ENCODE data around the gene ZFHX3. TPM values are rescaled to one million over a fixed set of nuclear protein-coding genes. Genes with fewer than 3 reads are reported as not detected.
A peak's percentile ranks its signal among the peaks of the same experiment; 100 is the strongest.

Gene ZFHX3
- total RNA-seq, 1 donor from 2014 or later, result 68.1 TPM

DNA sequence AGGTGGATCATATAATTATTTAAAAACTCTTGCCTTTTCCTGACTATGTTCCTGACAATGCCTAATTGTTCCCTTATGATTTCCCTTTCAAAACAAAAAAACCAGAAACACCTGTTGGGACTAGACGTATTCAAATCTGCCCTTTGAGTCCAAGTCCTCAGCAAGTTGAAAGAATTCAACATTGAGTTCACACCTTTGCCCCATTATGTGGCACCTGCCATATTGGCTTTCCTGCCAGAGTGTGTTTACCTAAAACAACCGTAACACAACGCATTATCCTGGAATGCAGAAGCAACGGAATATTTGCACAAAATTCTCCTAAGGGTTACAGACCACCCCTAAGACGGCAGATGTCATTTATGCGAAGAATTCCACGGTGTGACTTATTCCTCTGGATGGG lies 105.9 kb downstream of the ZFHX3 start:
- Mint-ChIP-seq H3K4me1 (peaks cover 47% of the 10 kb centered on the region), H3K36me3 (peaks cover 8% of the 10 kb centered on the region), H3K9me3 (no peaks in the 10 kb centered on the region), H3K27me3 (ENCODE audit: low read depth) (no peaks in the 10 kb centered on the region), H3K27ac (no peak overlapping the region), H3K4me3 (no peak overlapping the region)
- no peak for DNase-seq (ENCODE audit: low spot score in 2 of 2, unreplicated experiment in 2 of 2)
- TF ChIP-seq, protein P1, sequence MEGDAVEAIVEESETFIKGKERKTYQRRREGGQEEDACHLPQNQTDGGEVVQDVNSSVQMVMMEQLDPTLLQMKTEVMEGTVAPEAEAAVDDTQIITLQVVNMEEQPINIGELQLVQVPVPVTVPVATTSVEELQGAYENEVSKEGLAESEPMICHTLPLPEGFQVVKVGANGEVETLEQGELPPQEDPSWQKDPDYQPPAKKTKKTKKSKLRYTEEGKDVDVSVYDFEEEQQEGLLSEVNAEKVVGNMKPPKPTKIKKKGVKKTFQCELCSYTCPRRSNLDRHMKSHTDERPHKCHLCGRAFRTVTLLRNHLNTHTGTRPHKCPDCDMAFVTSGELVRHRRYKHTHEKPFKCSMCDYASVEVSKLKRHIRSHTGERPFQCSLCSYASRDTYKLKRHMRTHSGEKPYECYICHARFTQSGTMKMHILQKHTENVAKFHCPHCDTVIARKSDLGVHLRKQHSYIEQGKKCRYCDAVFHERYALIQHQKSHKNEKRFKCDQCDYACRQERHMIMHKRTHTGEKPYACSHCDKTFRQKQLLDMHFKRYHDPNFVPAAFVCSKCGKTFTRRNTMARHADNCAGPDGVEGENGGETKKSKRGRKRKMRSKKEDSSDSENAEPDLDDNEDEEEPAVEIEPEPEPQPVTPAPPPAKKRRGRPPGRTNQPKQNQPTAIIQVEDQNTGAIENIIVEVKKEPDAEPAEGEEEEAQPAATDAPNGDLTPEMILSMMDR (IDR thresholded peaks at IDR 0.05; ENCODE audit: unreplicated experiment), result no peak

DNA sequence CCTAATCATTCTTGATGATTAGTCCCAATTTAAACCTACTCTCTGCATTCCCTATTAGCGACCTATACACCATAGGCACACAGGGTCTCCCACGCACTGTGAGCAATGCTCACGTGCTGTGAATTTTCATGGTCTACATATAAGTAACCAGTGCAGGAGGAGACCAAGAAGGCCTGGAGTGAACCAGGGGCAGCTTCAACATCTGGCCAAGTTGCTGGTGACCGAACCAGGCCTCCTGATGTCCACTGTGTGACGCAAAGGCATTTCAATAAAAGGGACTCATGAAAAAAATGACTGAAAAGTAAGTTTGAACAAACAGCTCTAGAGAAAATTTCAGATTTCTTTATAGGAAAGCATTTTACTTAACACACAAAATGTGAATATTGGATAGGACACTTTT lies 107.0 kb downstream of the ZFHX3 start:
- TF ChIP-seq, protein P1 (IDR thresholded peaks at IDR 0.05; ENCODE audit: unreplicated experiment), result no peak
- Mint-ChIP-seq H3K4me3 (no peak overlapping the region), H3K4me1 (peaks cover 45% of the 10 kb centered on the region), H3K27ac (no peak overlapping the region), H3K36me3 (peaks cover 15% of the 10 kb centered on the region), H3K9me3 (no peaks in the 10 kb centered on the region), H3K27me3 (ENCODE audit: low read depth) (no peaks in the 10 kb centered on the region)
- no peak for DNase-seq (ENCODE audit: low spot score in 2 of 2, unreplicated experiment in 2 of 2)

DNA sequence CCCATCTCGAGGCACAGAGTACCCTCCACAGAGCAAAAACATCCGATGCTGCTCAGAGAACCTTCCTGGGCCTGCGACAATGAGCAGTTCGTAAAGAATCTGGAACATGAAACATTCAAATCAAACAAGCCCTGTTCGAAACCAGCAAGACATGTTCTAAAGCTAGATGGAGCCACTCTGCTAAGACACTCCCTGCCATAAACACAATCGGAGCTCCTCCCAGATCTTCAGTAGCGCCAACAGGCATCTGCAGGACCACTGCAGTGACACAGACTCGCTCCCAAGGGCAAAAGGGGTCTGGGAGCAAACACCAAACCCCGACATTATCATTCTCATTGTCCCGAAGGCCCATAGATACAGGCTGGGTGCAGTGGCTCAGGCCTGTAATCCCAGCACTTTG lies 108.7 kb downstream of the ZFHX3 start:
- Mint-ChIP-seq H3K4me1 (peaks cover 40% of the 10 kb centered on the region), H3K4me3 (no peak overlapping the region), H3K36me3 (peaks cover 17% of the 10 kb centered on the region), H3K9me3 (no peaks in the 10 kb centered on the region), H3K27ac (peak overlapping the region; percentile 18), H3K27me3 (ENCODE audit: low read depth) (no peaks in the 10 kb centered on the region)
- DNase-seq (ENCODE audit: low spot score in 2 of 2, unreplicated experiment in 2 of 2), result no peak
- TF ChIP-seq, protein P1 (IDR thresholded peaks at IDR 0.05; ENCODE audit: unreplicated experiment), result no peak

DNA sequence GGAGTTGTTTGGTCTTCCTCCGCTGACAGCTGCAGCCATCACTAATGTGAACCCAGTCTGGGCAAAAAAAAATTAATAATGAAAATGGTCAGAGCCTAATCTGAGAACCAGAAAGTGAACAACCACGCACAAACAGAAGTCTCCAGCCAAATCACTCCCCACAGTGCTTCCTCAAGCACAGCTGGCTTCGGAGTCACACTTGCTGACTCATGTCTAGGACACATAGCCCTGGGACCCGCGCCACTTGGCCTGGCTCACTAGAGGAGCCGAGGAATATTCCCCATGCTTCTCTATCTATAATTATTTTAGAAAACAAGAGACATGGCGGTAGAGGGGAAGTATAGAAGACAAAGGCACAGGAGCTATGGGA lies 109.1 kb downstream of the ZFHX3 start:
- H3K9me3 Mint-ChIP-seq, result no peaks in the 10 kb centered on the region

DNA sequence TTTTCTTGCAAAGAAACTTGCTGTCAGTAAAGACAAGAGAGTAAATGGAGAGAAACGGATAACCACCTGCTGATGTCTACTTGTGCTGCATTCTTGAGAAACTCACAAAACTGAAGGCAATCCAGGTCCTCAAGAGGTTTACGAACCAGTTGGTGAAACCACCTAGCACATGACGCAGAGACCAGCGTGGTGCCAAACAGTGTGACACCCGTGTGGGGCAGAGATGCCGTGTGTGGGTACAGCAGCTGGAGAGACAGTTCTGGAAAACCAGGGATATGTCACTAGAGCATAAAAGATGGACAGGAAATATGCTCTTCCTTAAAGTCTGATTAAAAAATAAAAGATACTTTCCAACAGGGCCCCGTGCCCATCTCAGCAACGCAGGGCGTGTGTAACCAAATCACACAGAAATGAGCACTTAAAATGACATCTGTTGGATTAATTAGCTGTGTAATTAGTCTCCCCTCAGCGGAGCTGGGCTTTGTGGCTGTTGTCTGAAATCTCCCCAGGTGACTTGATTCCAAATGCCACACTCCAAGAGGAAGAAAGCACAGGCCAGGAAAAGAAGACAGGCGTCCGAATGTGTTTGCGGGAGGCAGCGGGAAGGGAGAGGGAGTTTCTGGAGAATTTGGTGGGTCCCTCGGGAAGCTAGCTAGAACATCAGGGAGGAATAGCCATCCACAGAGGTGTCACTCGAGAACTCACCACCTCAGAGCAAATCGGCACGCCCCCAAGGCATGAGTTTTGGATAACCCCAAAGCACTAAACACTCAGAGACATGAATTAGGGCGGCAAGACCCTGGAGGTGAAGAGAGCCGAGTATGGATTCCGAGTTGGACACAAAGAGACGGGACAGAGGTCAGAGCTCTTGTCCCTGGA lies 109.8 kb downstream of the ZFHX3 start:
- peak overlapping the region; percentile 18 for H3K27ac Mint-ChIP-seq
- peaks cover 17% of the 10 kb centered on the region for H3K36me3 Mint-ChIP-seq
- H3K4me1 Mint-ChIP-seq, result peaks cover 41% of the 10 kb centered on the region
- no peaks in the 10 kb centered on the region for H3K9me3 Mint-ChIP-seq
- DNase-seq (ENCODE audit: low spot score in 2 of 2, unreplicated experiment in 2 of 2), result no peak
- no peak overlapping the region for H3K4me3 Mint-ChIP-seq
- TF ChIP-seq, protein P1 (IDR thresholded peaks at IDR 0.05; ENCODE audit: unreplicated experiment), result no peak
- H3K27me3 Mint-ChIP-seq (ENCODE audit: low read depth), result no peaks in the 10 kb centered on the region

More for the DNA sequence above, 109.1 kb downstream of the ZFHX3 start:
- Mint-ChIP-seq H3K27ac (peak overlapping the region; percentile 18), H3K4me3 (no peak overlapping the region), H3K4me1 (peaks cover 37% of the 10 kb centered on the region), H3K27me3 (ENCODE audit: low read depth) (no peaks in the 10 kb centered on the region), H3K36me3 (peaks cover 16% of the 10 kb centered on the region)
- no peak for DNase-seq (ENCODE audit: low spot score in 2 of 2, unreplicated experiment in 2 of 2)
- TF ChIP-seq, protein P1 (IDR thresholded peaks at IDR 0.05; ENCODE audit: unreplicated experiment), result no peak

Measured in mesothelial cell of epicardium (in vitro differentiated cells).